Psoas muscle (tissue), 8 donors: ENCODE data around the gene POLE. TPM values are rescaled to one million over a fixed set of nuclear protein-coding genes. Genes with fewer than 3 reads are reported as not detected.

Source experiments
- ATAC-seq, 4 donors: fragments of 200-7000 bp; cut with Tn5 transposase; one replicate each; pipeline ENCODE4 v1.9.1; 2020; ENCODE audit warnings: moderate library complexity in 3 of 4, mild to moderate bottlenecking in 2 of 4
- DNase-seq, 2 donors: peaks; one replicate each; pipeline ENCODE4 v3.0.0-alpha.2; 2020
- H3K27ac ChIP-seq: fragments of 200-600 bp; one replicate; pipeline ENCODE4 v1.8.0; 2022
- H3K27me3 ChIP-seq, 3 donors: fragments of 200-600 bp in 1 of 3; one replicate each; pipeline versions ENCODE4 v1.6.1 to v1.8.0; 2013 to 2022; ENCODE audit warnings: low read length in 2 of 3, mild to moderate bottlenecking in 2 of 3, moderate library complexity in 1 of 3; ENCODE audit not compliant: insufficient read depth in 3 of 3
- H3K36me3 ChIP-seq, 2 donors: fragments of 200-600 bp in 1 of 2; one replicate each; pipeline versions ENCODE4 v1.6.1 to v1.8.0; 2013 to 2022; ENCODE audit warnings: low read depth in 1 of 2, mild to moderate bottlenecking in 1 of 2, moderate library complexity in 1 of 2; ENCODE audit not compliant: insufficient read depth in 1 of 2
- H3K4me1 ChIP-seq: fragments of 200-600 bp; one replicate; pipeline ENCODE4 v1.8.0; 2022
- H3K4me3 ChIP-seq: fragments of 200-600 bp; one replicate; pipeline ENCODE4 v1.8.0; 2022; ENCODE audit warnings: mild to moderate bottlenecking
- H3K9me3 ChIP-seq: fragments of 200-600 bp; one replicate; pipeline ENCODE4 v1.8.0; 2022
- CTCF ChIP-seq: fragments of 200-600 bp; IDR thresholded peaks from one replicate; pipeline ENCODE4 v1.8.0; 2022; ENCODE audit warnings: antibody characterized with exemption
- WGBS, 3 donors: extraction: QIAGEN DNeasy Blood & Tissue Kit; methylation state at CpG; one replicate each; pipeline versions ENCODE4 v1.1.6 to v1.1.7; 2013; 5-methylcytosine and 5-hydroxymethylcytosine counted together
- intact Hi-C, 2 donors: fragments of 100-400 bp; cut with DNase I; formaldehyde crosslinking; loops; one replicate each; pipeline versions ENCODE4 v1.11.0 to v1.14.2; 2022
- polyA plus RNA-seq, 3 donors: library from polyadenylated mRNA; stranded (reverse); fragments of 200-250 nt; gene quantifications; one replicate each; pipeline ENCODE4 v1.2.3, GENCODE V29; 2013
- total RNA-seq, 4 donors: library from RNA; stranded (reverse); fragmentation: NEBNext Ultra II Directional in 2 of 4; extraction: Animal tissue kit (Norgen Biotek cat#: 25700) in 2 of 4; gene quantifications; one replicate each; pipeline versions ENCODE4 v1.2.1 to v1.2.4, GENCODE V29; 2021 to 2023
- donor health status: healthy with polysubstance abuse.
- donor health status: DM: no; HTN: no; CAD: no; lungs with moderate emphysema.
- donor health status: Bipolar disorder and iron deficiency.
- donor health status: healthy.
- donor health status: DM: yes; HTN: yes; CAD: no.
- donor health status: DM: no; HTN: no; CAD: no.
- donor health status: DM: no; HTN: no; CAD: no.
- donor health status: DM: yes; HTN: yes; CAD: no.

Gene POLE
- total and polyA plus RNA-seq, 7 donors, result 4.2 to 15.1 (median 6.7) TPM

DNA sequence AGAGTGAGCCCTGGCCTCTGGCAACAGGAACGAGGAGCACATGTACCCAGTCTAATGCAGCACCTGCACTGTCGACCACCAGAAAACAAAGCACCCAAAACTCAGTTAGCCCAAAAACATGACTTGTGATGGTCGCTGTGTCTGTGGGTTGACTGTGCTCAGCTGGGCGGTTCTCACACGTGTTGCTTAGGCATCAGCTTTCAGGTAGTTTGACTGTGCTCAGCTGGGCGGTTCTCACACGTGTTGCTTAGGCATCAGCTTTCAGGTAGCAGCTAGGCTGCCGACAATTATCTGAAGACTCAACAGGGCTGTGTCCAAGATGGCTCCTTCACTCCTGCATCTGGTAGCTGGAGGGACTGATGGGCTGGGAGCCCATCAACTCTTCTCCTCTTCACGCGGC is 75.5 kb downstream of the POLE start:
- Histone ChIP-seq H3K27me3 (peaks cover 0 to 71% (median 20%) of the 10 kb centered on the region in 3 donors), H3K27ac (no peak overlapping the region), H3K9me3 (peaks cover 3% of the 10 kb centered on the region), H3K4me3 (no peak overlapping the region), H3K4me1 (no peaks in the 10 kb centered on the region), H3K36me3 (no peaks in the 10 kb centered on the region)
- no peak for TF ChIP-seq CTCF
- intact Hi-C loops, result loop anchor here (5.0 to 10.0 kb wide), 2 partner anchors 194 to 457 kb away; no protein-coding TSS in a partner anchor
- no peak for DNase-seq
- WGBS, 3 donors, result 92 to 95% (median 93%) methylated on average over 10 of the region's 10 CpGs
- no peak for ATAC-seq

DNA sequence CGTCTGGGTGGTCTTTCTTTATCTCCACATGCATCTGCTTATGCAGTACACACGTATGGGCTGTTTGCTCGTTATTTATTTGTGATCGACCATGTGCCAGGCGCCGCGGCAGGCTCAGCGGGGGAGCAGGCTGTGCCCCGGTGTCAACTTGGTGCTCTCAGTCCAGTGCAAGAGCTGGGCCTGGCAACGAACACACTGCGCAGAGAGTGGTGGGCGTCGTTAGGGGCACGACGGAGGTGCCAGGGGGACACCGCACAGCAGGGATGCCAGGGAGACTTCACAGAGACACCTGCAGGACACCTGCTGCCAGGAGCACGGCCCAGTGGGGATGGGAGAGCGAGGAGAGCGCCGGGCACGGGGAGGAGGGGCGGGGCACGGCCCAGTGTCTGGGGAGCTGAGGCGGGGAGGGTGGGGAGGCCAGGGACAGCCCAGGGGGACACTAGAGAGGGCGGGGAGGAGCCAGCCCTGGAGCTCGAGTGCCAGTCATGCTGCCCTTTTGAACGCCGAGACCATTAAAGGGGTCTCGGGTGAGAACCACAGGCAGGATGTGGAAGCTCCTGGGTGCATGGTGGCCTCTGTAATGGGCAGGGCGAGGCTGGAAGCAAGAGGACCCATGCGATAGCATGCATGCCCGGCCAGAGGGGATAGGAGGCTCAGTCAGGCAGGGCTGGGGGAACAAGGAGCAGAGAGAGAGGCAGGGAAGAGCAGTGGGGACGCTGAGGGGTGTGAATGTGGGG is 76.1 kb downstream of the POLE start:
- ATAC-seq (no peak), DNase-seq (no peak)
- TF ChIP-seq CTCF, result no peak
- Histone ChIP-seq H3K4me3 (no peak overlapping the region), H3K27me3 (peaks cover 0 to 71% (median 19%) of the 10 kb centered on the region in 3 donors), H3K9me3 (peaks cover 3% of the 10 kb centered on the region), H3K27ac (no peak overlapping the region), H3K4me1 (no peaks in the 10 kb centered on the region), H3K36me3 (no peaks in the 10 kb centered on the region)
- 75 to 82% (median 76%) methylated on average over 33 of the region's 33 CpGs for WGBS, 3 donors
- intact Hi-C loops, result loop anchor here (5.0 to 10.0 kb wide), 2 partner anchors 194 to 456 kb away; no protein-coding TSS in a partner anchor

- 29 to 40% (median 37%) methylated on average over 32 to 35 of the region's 35 CpGs for WGBS, 3 donors
- no peak for TF ChIP-seq CTCF
- ATAC-seq (no peak), DNase-seq (peak; percentile 56 to 67)
- Histone ChIP-seq H3K27ac (no peak within 1 kb of the TSS), H3K4me1 (no peaks in the 10 kb centered on the region), H3K4me3 (no peak within 1 kb of the TSS), H3K36me3 (no peaks in the 10 kb centered on the region), H3K9me3 (peaks cover 3% of the 10 kb centered on the region), H3K27me3 (peaks cover 0 to 71% (median 18%) of the 10 kb centered on the region in 3 donors)
- intact Hi-C loops, result loop anchor here (5.0 to 10.0 kb wide), 2 partner anchors 193 to 455 kb away; no protein-coding TSS in a partner anchor
These were observed 76.9 kb downstream of the POLE start, which contains the start of gene LRCOL1 for GRCh38 chr12:132610051-132610759. Gene LRCOL1 (minus strand): TSS chr12:132610582. CDS start chr12:132606251, 4,331 bp downstream.

DNA sequence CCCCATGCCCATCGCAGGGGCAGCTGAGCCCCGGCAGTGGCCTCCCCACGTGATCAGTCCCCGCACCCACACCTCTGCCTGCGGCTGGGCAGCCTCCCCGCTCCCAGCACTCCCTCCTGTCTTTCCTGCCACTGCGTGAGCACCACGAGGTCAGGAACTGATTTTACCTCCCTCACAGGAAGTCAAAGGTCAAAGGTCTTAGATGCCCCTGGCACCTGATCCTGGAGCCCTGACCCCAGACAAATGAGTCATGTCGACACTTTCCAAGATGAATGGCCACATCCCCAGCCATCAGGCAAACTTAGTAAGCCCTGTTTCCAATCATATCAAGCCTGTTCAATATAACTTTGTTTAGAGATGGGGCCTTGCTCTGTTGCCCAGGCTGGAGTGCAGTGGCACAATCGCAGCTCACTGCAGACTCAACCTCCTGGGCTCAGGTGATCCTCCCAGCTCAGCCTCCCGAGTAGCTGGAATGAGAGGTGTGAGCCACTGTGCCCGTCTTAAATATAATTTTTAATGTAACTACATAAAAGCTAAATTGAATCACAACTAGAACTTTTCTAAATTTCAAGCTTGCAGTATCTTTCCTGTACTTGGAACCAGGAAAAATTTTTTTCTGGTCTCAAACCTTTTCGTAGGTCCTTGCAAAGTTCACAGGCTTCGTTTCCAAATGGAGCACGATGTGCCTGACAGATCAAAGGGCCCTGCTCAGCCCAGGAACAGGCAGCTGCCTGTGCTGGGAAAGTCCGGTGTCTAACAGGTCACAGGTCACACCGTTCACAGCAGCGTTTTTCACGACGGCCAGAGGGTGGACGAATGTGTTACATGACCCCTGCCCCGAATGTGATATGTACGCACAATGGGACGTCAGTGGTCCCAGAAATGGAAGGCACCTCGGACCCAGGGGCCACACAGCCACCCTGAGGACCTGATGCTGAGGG is 78.6 kb downstream of the POLE start:
- 50 to 58% (median 51%) methylated on average over 25 of the region's 25 CpGs for WGBS, 3 donors
- Histone ChIP-seq H3K27ac (no peak overlapping the region), H3K4me1 (no peaks in the 10 kb centered on the region), H3K27me3 (peaks cover 0 to 85% (median 28%) of the 10 kb centered on the region in 3 donors), H3K9me3 (peaks cover 3% of the 10 kb centered on the region), H3K36me3 (no peaks in the 10 kb centered on the region), H3K4me3 (no peak overlapping the region)
- ATAC-seq, result no peak
- intact Hi-C loops, result no loop called here
- no peak for TF ChIP-seq CTCF
- DNase-seq, result peak in 1 of 2 donors; percentile 34
